Testis (tissue), 5 donors: ENCODE data around the gene PALM2AKAP2. TPM values are rescaled to one million over a fixed set of nuclear protein-coding genes. Genes with fewer than 3 reads are reported as not detected.

Experiments
- DNase-seq: peaks from one replicate; pipeline ENCODE4 v3.0.0-alpha.2; 2019
- H3K27ac ChIP-seq, 2 donors: fragments of 200-600 bp; sonication (generic); one replicate each; pipeline ENCODE4 v1.5.1; 2019
- H3K27me3 ChIP-seq: fragments of 200-600 bp; sonication (generic); one replicate; pipeline ENCODE4 v1.5.1; 2019
- H3K36me3 ChIP-seq: fragments of 200-600 bp; sonication (generic); one replicate; pipeline ENCODE4 v1.5.1; 2017; ENCODE audit warnings: low read depth; ENCODE audit errors: missing control alignments
- H3K4me1 ChIP-seq: fragments of 200-600 bp; sonication (generic); one replicate; pipeline ENCODE4 v1.5.1; 2019
- H3K4me3 ChIP-seq, 2 donors: fragments of 200-600 bp; sonication (generic); one replicate each; pipeline ENCODE4 v1.5.1; 2017 to 2019
- H3K9me3 ChIP-seq: fragments of 200-600 bp; sonication (generic); one replicate; pipeline ENCODE4 v1.5.1; 2017
- CTCF ChIP-seq, 3 experiments: fragments of 450-650 bp in 2 of 3; fragments of 200-600 bp in 1 of 3; sonication (generic) in 1 of 3; IDR thresholded peaks; one replicate each; pipeline ENCODE4 v1.5.1; 2016 to 2019; ENCODE audit warnings: antibody characterized with exemption in 3 of 3, mild to moderate bottlenecking in 2 of 3, moderate library complexity in 1 of 3
- POLR2A ChIP-seq: fragments of 450-650 bp; IDR thresholded peaks from one replicate; pipeline ENCODE4 v1.6.1; 2017; ENCODE audit warnings: antibody characterized with exemption, mild to moderate bottlenecking, moderate library complexity
- WGBS, 2 donors: methylation state at CpG; one replicate each; pipeline ENCODE4 v1.1.5; 2018; 5-methylcytosine and 5-hydroxymethylcytosine counted together
- intact Hi-C: fragments of 100-400 bp; cut with DNase I; formaldehyde crosslinking; loops from one replicate; pipeline ENCODE4 v1.15.1; 2023; ENCODE audit warnings: low total_unique reads
- long read RNA-seq, 2 donors: transcript quantifications; one replicate each; lab custom pipeline, GENCODE V29; 2026
- polyA plus RNA-seq: library from polyadenylated mRNA; stranded (reverse); fragments of 350-450 nt; fragmentation: Illumina TruSeq; extraction: RNeasy Lipid Tissue Mini Kit (QIAGEN cat#74804); gene quantifications from one replicate; pipeline ENCODE4 v1.2.3, GENCODE V29; 2014; ENCODE audit warnings: low read depth, low replicate concordance; ENCODE audit not compliant: insufficient read depth
- total RNA-seq, 2 donors: library from RNA; depleted of rRNA; stranded (reverse); fragments of >200 nt; gene quantifications; one replicate each; pipeline ENCODE4 v1.2.3, GENCODE V29; 2016

PALM2AKAP2 gene
- total RNA-seq, result 1 to 10 TPM in 1 of 2 donors, under 1 TPM in 1; 0.87 to 2.3 TPM
- polyA plus RNA-seq, result 0.25 TPM
- long read RNA-seq, donor 1, result 0 reads
- long read RNA-seq, donor 2, result 0 reads

GRCh38 chr9:109779711-109780452 lies at the start of gene PALM2AKAP2:
Gene PALM2AKAP2 (plus strand): TSS chr9:109780198. CDS start chr9:109780489, 291 bp downstream.
- no peaks in the 10 kb centered on the region for H3K27me3 ChIP-seq
- DNase-seq, result peak; percentile 31
- no peaks in the 10 kb centered on the region for H3K36me3 ChIP-seq
- H3K4me1 ChIP-seq, result peaks cover 5% of the 10 kb centered on the region
- intact Hi-C loops, result no loop called here
- no peak within 1 kb of the TSS for H3K27ac ChIP-seq
- TF ChIP-seq CTCF (IDR thresholded peaks at IDR 0.05), result peak in 1 of 3 experiments; percentile 9
- TF ChIP-seq POLR2A, result no peak
- WGBS, 2 donors, result 0 to 1% methylated on average over 1 to 39 of the region's 85 CpGs
- peak within 1 kb of the TSS; percentile 48 to 51 for H3K4me3 ChIP-seq
- H3K9me3 ChIP-seq, result no peaks in the 10 kb centered on the region

- TF ChIP-seq POLR2A (no peak), CTCF (IDR thresholded peaks at IDR 0.05) (no peak)
- no peak for DNase-seq
- 76 to 78% methylated on average over 3 of the region's 3 CpGs for WGBS, 2 donors
- intact Hi-C loops, result no loop called here
- no peaks in the 10 kb centered on the region for H3K36me3 ChIP-seq
- no peaks in the 10 kb centered on the region for H3K9me3 ChIP-seq
- no peaks in the 10 kb centered on the region for H3K27me3 ChIP-seq
- H3K27ac ChIP-seq, result no peak overlapping the region
- H3K4me3 ChIP-seq, result no peak overlapping the region
- H3K4me1 ChIP-seq, result no peaks in the 10 kb centered on the region
Observed at GRCh38 chr9:109730228-109730627, 49.8 kb upstream of the PALM2AKAP2 start.

- 55 to 68% methylated on average over 2 of the region's 2 CpGs for WGBS, 2 donors
- no peak overlapping the region for H3K27ac ChIP-seq
- no peaks in the 10 kb centered on the region for H3K27me3 ChIP-seq
- H3K9me3 ChIP-seq, result no peaks in the 10 kb centered on the region
- no peaks in the 10 kb centered on the region for H3K4me1 ChIP-seq
- H3K36me3 ChIP-seq, result no peaks in the 10 kb centered on the region
- TF ChIP-seq POLR2A, result no peak
- TF ChIP-seq CTCF (IDR thresholded peaks at IDR 0.05), result no peak
- DNase-seq, result no peak
- intact Hi-C loops, result no loop called here
- no peak overlapping the region for H3K4me3 ChIP-seq
Observed at GRCh38 chr9:109733690-109734089, 46.3 kb upstream of the PALM2AKAP2 start.

- Histone ChIP-seq H3K27me3 (no peaks in the 10 kb centered on the region), H3K36me3 (no peaks in the 10 kb centered on the region), H3K4me3 (no peak overlapping the region), H3K27ac (no peak overlapping the region), H3K9me3 (no peaks in the 10 kb centered on the region), H3K4me1 (no peaks in the 10 kb centered on the region)
- no peak for DNase-seq
- intact Hi-C loops, result no loop called here
- TF ChIP-seq POLR2A, result no peak
- no peak for TF ChIP-seq CTCF (IDR thresholded peaks at IDR 0.05)
- WGBS, 2 donors, result 58 to 78% methylated on average over 2 of the region's 2 CpGs
Observed at GRCh38 chr9:109734814-109735213, 45.2 kb upstream of the PALM2AKAP2 start.

GRCh38 chr9:109735801-109736200 lies 44.2 kb upstream of the PALM2AKAP2 start:
- no peak for DNase-seq
- Histone ChIP-seq H3K9me3 (no peaks in the 10 kb centered on the region), H3K27me3 (no peaks in the 10 kb centered on the region), H3K4me1 (no peaks in the 10 kb centered on the region), H3K27ac (no peak overlapping the region), H3K36me3 (no peaks in the 10 kb centered on the region), H3K4me3 (no peak overlapping the region)
- TF ChIP-seq POLR2A (no peak), CTCF (IDR thresholded peaks at IDR 0.05) (no peak)
- WGBS, 2 donors, result 74 to 78% methylated on average over 6 of the region's 6 CpGs
- intact Hi-C loops, result no loop called here
